A549 (cell line): ENCODE data around the gene SRPK2. TPM values are rescaled to one million over a fixed set of nuclear protein-coding genes. Genes with fewer than 3 reads are reported as not detected.

Source experiments
- ATAC-seq, 2 experiments: fragments of 200-7000 bp in 1 of 2; fragments of >200 bp in 1 of 2; cut with Nextera tagmentation in 1 of 2; cut with Tn5 transposase in 1 of 2; 3 replicates each; pipeline versions ENCODE4 v1.8.0 to v1.9.1; 2018 to 2020; ENCODE audit warnings: mild to moderate bottlenecking in 1 of 2, moderate library complexity in 1 of 2
- CTCF ChIA-PET: fragments of 300-600 bp; sonication (Branson Sonifier 250); formaldehyde crosslinking; extraction: SDS; loops from one replicate; lab custom pipeline; 2021; ENCODE audit warnings: antibody characterized with exemption, inconsistent platforms; lab: Yijun Ruan, JAX
- POLR2A ChIA-PET: fragments of 350-600 bp; formaldehyde crosslinking; extraction: SDS; loops from one replicate; lab custom pipeline; 2021; ENCODE audit warnings: antibody characterized with exemption, inconsistent platforms; lab: Yijun Ruan, JAX
- DNase-seq, 2 experiments: peaks; one replicate each; pipeline versions ENCODE4 v3.0.0 to v3.0.0-alpha.2; 2011 to 2016; ENCODE audit warnings: low read depth in 1 of 2, low spot score in 1 of 2
- FAIRE-seq: peaks from 2 replicates; lab custom pipeline; 2011; peaks lifted over from hg19 to GRCh38; lab: Jason Lieb, UNC
- H3K27ac ChIP-seq, 2 experiments: fragments of >200 bp; sonication (Bioruptor Twin); formaldehyde crosslinking; 3 replicates each; pipeline ENCODE4 v1.5.1; 2016 to 2017
- H3K4me1 ChIP-seq: fragments of >200 bp; sonication (Bioruptor Twin); formaldehyde crosslinking; 3 replicates; pipeline ENCODE4 v1.6.1; 2016
- H3K4me2 ChIP-seq: fragments of >200 bp; sonication (Bioruptor Twin); formaldehyde crosslinking; 3 replicates; pipeline ENCODE4 v1.6.1; 2016
- H3K4me3 ChIP-seq: fragments of >200 bp; sonication (Bioruptor Twin); formaldehyde crosslinking; 3 replicates; pipeline ENCODE4 v1.5.1; 2016
- H3K9me3 ChIP-seq: fragments of >200 bp; sonication (Bioruptor Twin); formaldehyde crosslinking; 3 replicates; pipeline ENCODE4 v1.6.1; 2016
- CBX8 ChIP-seq: fragments of 200-600 bp; sonication (generic); IDR thresholded peaks from 2 replicates; pipeline ENCODE4 v1.6.1; 2016
- CHD2 ChIP-seq: fragments of 150-350 bp; IDR thresholded peaks from 2 replicates; pipeline ENCODE4 v1.6.1; 2014; ENCODE audit warnings: low read length; ENCODE audit not compliant: partially characterized antibody
- EP300 ChIP-seq, 2 experiments: fragments of >200 bp; sonication (Bioruptor Twin); formaldehyde crosslinking; IDR thresholded peaks; 2 replicates in 1 of 2; 3 replicates in 1 of 2; pipeline ENCODE4 v1.6.1; 2016 to 2017
- FOSL2 ChIP-seq, 2 experiments: fragments of 450-650 bp in 1 of 2; fragments of >200 bp in 1 of 2; sonication (Bioruptor Twin) in 1 of 2; formaldehyde crosslinking; IDR thresholded peaks; 2 replicates each; pipeline versions ENCODE4 v1.5.0 to v1.6.1; 2016 to 2020; ENCODE audit warnings: mild to moderate bottlenecking in 1 of 2, moderate library complexity in 1 of 2
- FOXS1 ChIP-seq: fragments of 250-450 bp; sonication (Bioruptor Pico); IDR thresholded peaks from 2 replicates; pipeline ENCODE4 v1.5.0; 2020; ENCODE audit warnings: mild to moderate bottlenecking, moderate library complexity
- HDAC2 ChIP-seq: fragments of 200-600 bp; sonication (generic); IDR thresholded peaks from 2 replicates; pipeline ENCODE4 v1.6.1; 2016
- HEYL ChIP-seq: fragments of 250-450 bp; sonication (Bioruptor Pico); IDR thresholded peaks from 2 replicates; pipeline ENCODE4 v1.8.0; 2021; ENCODE audit warnings: mild to moderate bottlenecking, moderate library complexity
- HMGXB4 ChIP-seq: fragments of 250-450 bp; sonication (Bioruptor Pico); IDR thresholded peaks from 2 replicates; pipeline ENCODE4 v1.5.0; 2021; ENCODE audit warnings: mild to moderate bottlenecking, moderate library complexity, borderline replicate concordance
- HOXB5 ChIP-seq: fragments of 250-450 bp; sonication (Bioruptor Pico); IDR thresholded peaks from 2 replicates; pipeline ENCODE4 v1.5.0; 2020; ENCODE audit warnings: mild to moderate bottlenecking, moderate library complexity
- JUN ChIP-seq, 2 experiments: fragments of >200 bp; sonication (Bioruptor Twin); formaldehyde crosslinking; IDR thresholded peaks; 2 replicates in 1 of 2; 3 replicates in 1 of 2; pipeline ENCODE4 v1.6.1; 2016 to 2017
- KDM5A ChIP-seq: fragments of 200-600 bp; sonication (generic); IDR thresholded peaks from 2 replicates; pipeline ENCODE4 v1.6.1; 2016; ENCODE audit warnings: antibody characterized with exemption, mild to moderate bottlenecking
- NFE2L2 ChIP-seq: fragments of 150-350 bp; conservative IDR thresholded peaks from 2 replicates; pipeline ENCODE4 v1.6.1; 2014; ENCODE audit warnings: low read length
- NR3C1 ChIP-seq: fragments of >200 bp; sonication (Bioruptor Twin); formaldehyde crosslinking; IDR thresholded peaks from 3 replicates; pipeline ENCODE4 v1.6.1; 2017
- RAD21 ChIP-seq, 2 experiments: fragments of >200 bp in 1 of 2; sonication (Bioruptor Twin) in 1 of 2; formaldehyde crosslinking in 1 of 2; IDR thresholded peaks in 1 of 2; conservative IDR thresholded peaks in 1 of 2; 2 replicates in 1 of 2; 3 replicates in 1 of 2; pipeline ENCODE4 v1.6.1; 2012 to 2018; ENCODE audit warnings: inconsistent platforms in 1 of 2
- REST ChIP-seq: fragments of 200-600 bp; sonication (generic); IDR thresholded peaks from 2 replicates; pipeline ENCODE4 v1.6.1; 2016; ENCODE audit warnings: antibody characterized with exemption, mild to moderate bottlenecking, moderate library complexity
- RFX5 ChIP-seq: fragments of 450-650 bp; IDR thresholded peaks from 2 replicates; pipeline ENCODE4 v1.7.1; 2014; ENCODE audit warnings: antibody characterized with exemption, mild to moderate bottlenecking, moderate library complexity
- RNF2 ChIP-seq: fragments of 200-600 bp; sonication (generic); IDR thresholded peaks from 2 replicates; pipeline ENCODE4 v1.6.1; 2016; ENCODE audit warnings: low read depth, mild to moderate bottlenecking, antibody characterized with exemption, moderate library complexity, borderline replicate concordance
- TFCP2L1 ChIP-seq: fragments of 250-450 bp; sonication (Bioruptor Pico); IDR thresholded peaks from 2 replicates; pipeline ENCODE4 v1.5.0; 2021; ENCODE audit warnings: mild to moderate bottlenecking
- ZC3H11A ChIP-seq: fragments of 450-650 bp; IDR thresholded peaks from 2 replicates; pipeline ENCODE4 v1.6.1; 2014; ENCODE audit warnings: antibody characterized with exemption, mild to moderate bottlenecking
- ZNF302 ChIP-seq: fragments of 250-450 bp; sonication (Bioruptor Pico); IDR thresholded peaks from 2 replicates; pipeline ENCODE4 v1.9.0; 2021; ENCODE audit warnings: inconsistent platforms, mild to moderate bottlenecking, moderate library complexity
- WGBS: methylation state at CpG from one replicate; pipeline ENCODE4 v1.1.6; 2017; ENCODE audit errors: missing lambda C conversion rate; 5-methylcytosine and 5-hydroxymethylcytosine counted together
- polyA plus RNA-seq, 4 experiments: library from polyadenylated mRNA; depleted of rRNA in 3 of 4; stranded (reverse); fragments of >200 nt; fragmentation: RNase III in 1 of 4; extraction: RNeasy Plus Mini Kit Qiagen cat#74134 plus additional on column Dnase treatment in 1 of 4; gene quantifications; 2 replicates in 3 of 4; 3 replicates in 1 of 4; pipeline ENCODE4 v1.2.3, GENCODE V29; 2011 to 2017

Gene SRPK2
- polyA plus RNA-seq, 2 of the 4 experiments (the other 2 are of a cell fraction): 23.0 to 30.9 TPM

- ChIA-PET CTCF (interaction anchor here (0.7 kb wide), 1 partner anchor 16 kb away, joined by 4 read pairs; no protein-coding TSS in a partner anchor), POLR2A (no interaction called here)
- Histone ChIP-seq H3K4me2 (no peak overlapping the region), H3K4me3 (no peak overlapping the region), H3K4me1 (peaks cover 5% of the 10 kb centered on the region), H3K9me3 (no peaks in the 10 kb centered on the region), H3K27ac (no peak overlapping the region)
- FAIRE-seq (no peak), ATAC-seq (peak in 1 of 2 experiments; percentile 30; a peak in 1 of 6 replicates), DNase-seq (no peak)
- WGBS: 98% methylated on average over 5 of the region's 5 CpGs
- TF ChIP-seq JUN (IDR thresholded peaks at IDR 0.05) (no peak), ZNF302 (CRISPR knock-in tag) (no peak), RNF2 (no peak), FOSL2 (IDR thresholded peaks at IDR 0.05) (no peak), FOSL2 (CRISPR knock-in tag; IDR thresholded peaks at IDR 0.05) (no peak), HMGXB4 (CRISPR knock-in tag) (no peak), CHD2 (no peak), HEYL (CRISPR knock-in tag) (no peak), CBX8 (no peak)
Measured at GRCh38 chr7:105210721-105211205, 178.0 kb downstream of the SRPK2 start.

GRCh38 chr7:105209870-105210269, 178.9 kb downstream of the SRPK2 start:
- WGBS: 88% methylated on average over 3 of the region's 3 CpGs
- CTCF ChIA-PET: interaction anchor here (0.7 kb wide), 1 partner anchor 15 kb away, joined by 4 read pairs; no protein-coding TSS in a partner anchor
- Histone ChIP-seq H3K4me3 (no peak overlapping the region), H3K27ac (no peak overlapping the region), H3K9me3 (no peaks in the 10 kb centered on the region), H3K4me1 (peaks cover 5% of the 10 kb centered on the region), H3K4me2 (no peak overlapping the region)
- no peak for TF ChIP-seq HDAC2
- FAIRE-seq (no peak), ATAC-seq (no peak), DNase-seq (no peak)
- POLR2A ChIA-PET: no interaction called here

- TF ChIP-seq TFCP2L1 (CRISPR knock-in tag): no peak
- no peak for TF ChIP-seq EP300 (IDR thresholded peaks at IDR 0.05)
- TF ChIP-seq NR3C1: no peak
- no peak for TF ChIP-seq RFX5
- no peak for TF ChIP-seq HOXB5 (CRISPR knock-in tag)
- no peak for TF ChIP-seq FOXS1 (CRISPR knock-in tag)
- TF ChIP-seq REST: no peak
- TF ChIP-seq ZC3H11A: no peak
- TF ChIP-seq NFE2L2: no peak
- TF ChIP-seq RAD21 (conservative IDR thresholded peaks at IDR 0.05 in 1 of 2, IDR thresholded peaks at IDR 0.05 in 1 of 2): no peak
- TF ChIP-seq KDM5A: no peak
- DNase-seq (no peak), FAIRE-seq (no peak), ATAC-seq (no peak)
- POLR2A ChIA-PET: no interaction called here
- no peaks in the 10 kb centered on the region for H3K9me3 ChIP-seq
- CTCF ChIA-PET: interaction anchor here (0.6 kb wide), 1 partner anchor 56 kb away, joined by 3 read pairs; no protein-coding TSS in a partner anchor
- 100% methylated on average over 1 of the region's 1 CpG for WGBS
- H3K4me2 ChIP-seq: no peak overlapping the region
- peaks cover 5% of the 10 kb centered on the region for H3K4me1 ChIP-seq
- no peak overlapping the region for H3K27ac ChIP-seq
- H3K4me3 ChIP-seq: no peak overlapping the region
Measured at GRCh38 chr7:105209433-105209832, 179.3 kb downstream of the SRPK2 start.
